Tibial nerve (tissue), 3 donors: ENCODE results near the gene CYTH1.

Source experiments
- POLR2A ChIP-seq, 2 donors: fragments of 450-650 bp; IDR thresholded peaks; one replicate each; pipeline ENCODE4 v1.6.1; 2017; ENCODE audit warnings: antibody characterized with exemption in 2 of 2, mild to moderate bottlenecking in 2 of 2, moderate library complexity in 2 of 2
- TF ChIP-seq, protein P1 (sequence below), 5 experiments: fragments of 200-600 bp in 3 of 5; fragments of 450-650 bp in 2 of 5; sonication (generic) in 3 of 5; IDR thresholded peaks; one replicate each; pipeline ENCODE4 v1.5.1; 2016 to 2019; ENCODE audit warnings: antibody characterized with exemption in 5 of 5, mild to moderate bottlenecking in 3 of 5, moderate library complexity in 2 of 5

DNA sequence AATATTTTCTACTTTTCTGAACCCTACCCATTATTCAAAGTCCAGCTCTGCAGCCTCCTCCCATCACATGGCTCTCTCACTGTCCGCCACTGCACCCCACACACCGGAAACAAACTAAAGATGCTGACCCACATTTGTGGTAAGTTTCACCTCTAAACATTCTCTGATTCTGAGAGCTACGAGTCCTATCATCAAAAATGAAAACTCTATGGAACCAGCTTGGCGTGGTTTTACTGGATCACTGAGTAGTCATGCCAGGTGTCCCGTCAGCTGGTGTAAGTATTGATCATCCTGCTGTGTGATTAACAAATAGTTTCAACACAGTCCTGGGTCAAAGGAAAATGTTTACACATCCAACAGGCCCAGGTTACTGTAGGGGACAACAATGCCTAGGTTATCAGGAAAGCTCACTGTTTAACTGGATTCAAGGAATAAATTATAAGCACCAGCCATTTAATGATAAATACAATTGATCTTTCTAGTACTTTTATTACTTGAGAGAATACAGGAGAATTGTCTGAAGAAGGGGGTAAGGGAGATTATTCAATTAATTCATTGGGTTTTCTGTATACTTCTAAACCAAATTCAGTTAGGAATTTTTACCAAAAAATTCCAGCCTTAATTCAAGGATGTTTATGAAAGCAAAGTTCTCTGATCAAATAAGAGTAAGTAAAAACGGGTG lies 33.9 kb downstream of the CYTH1 start:
- TF ChIP-seq, protein P1, sequence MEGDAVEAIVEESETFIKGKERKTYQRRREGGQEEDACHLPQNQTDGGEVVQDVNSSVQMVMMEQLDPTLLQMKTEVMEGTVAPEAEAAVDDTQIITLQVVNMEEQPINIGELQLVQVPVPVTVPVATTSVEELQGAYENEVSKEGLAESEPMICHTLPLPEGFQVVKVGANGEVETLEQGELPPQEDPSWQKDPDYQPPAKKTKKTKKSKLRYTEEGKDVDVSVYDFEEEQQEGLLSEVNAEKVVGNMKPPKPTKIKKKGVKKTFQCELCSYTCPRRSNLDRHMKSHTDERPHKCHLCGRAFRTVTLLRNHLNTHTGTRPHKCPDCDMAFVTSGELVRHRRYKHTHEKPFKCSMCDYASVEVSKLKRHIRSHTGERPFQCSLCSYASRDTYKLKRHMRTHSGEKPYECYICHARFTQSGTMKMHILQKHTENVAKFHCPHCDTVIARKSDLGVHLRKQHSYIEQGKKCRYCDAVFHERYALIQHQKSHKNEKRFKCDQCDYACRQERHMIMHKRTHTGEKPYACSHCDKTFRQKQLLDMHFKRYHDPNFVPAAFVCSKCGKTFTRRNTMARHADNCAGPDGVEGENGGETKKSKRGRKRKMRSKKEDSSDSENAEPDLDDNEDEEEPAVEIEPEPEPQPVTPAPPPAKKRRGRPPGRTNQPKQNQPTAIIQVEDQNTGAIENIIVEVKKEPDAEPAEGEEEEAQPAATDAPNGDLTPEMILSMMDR (IDR thresholded peaks at IDR 0.05) = no peak
- TF ChIP-seq POLR2A (IDR thresholded peaks at IDR 0.05) = no peak
